HG03139 (cell line): Measurements from ENCODE around the gene TCIRG1.

ENCODE experiments used
- ATAC-seq: cut with Tn5 transposase; IDR thresholded peaks from one replicate; pipeline ENCODE4 v1.9.1; 2021; ENCODE audit not compliant: unreplicated experiment

Gene TCIRG1

GRCh38 chr11:68036141-68036716 lies 2.6 kb upstream of the TCIRG1 start:
- no peak for ATAC-seq

GRCh38 chr11:68036717-68037239 lies 2.0 kb upstream of the TCIRG1 start:
- no peak for ATAC-seq

- no peak for ATAC-seq
These were observed 1.2 kb upstream of the TCIRG1 start for GRCh38 chr11:68037411-68038225.

- no peak for ATAC-seq
These were observed 553 bp upstream of the TCIRG1 start for GRCh38 chr11:68038226-68038717.

GRCh38 chr11:68039526-68040086 lies 781 bp downstream of the TCIRG1 start:
- no peak for ATAC-seq

- ATAC-seq: no peak
These were observed 1.5 kb downstream of the TCIRG1 start for GRCh38 chr11:68040101-68040956.

- ATAC-seq: no peak
These were observed 2.2 kb downstream of the TCIRG1 start for GRCh38 chr11:68040957-68041591.

GRCh38 chr11:68041617-68042218 lies 2.9 kb downstream of the TCIRG1 start:
- no peak for ATAC-seq

GRCh38 chr11:68042219-68043028 lies 3.6 kb downstream of the TCIRG1 start:
- no peak for ATAC-seq

- no peak for ATAC-seq
These were observed 4.2 kb downstream of the TCIRG1 start for GRCh38 chr11:68043029-68043348.

- ATAC-seq: no peak
These were observed 4.7 kb downstream of the TCIRG1 start for GRCh38 chr11:68043349-68044144.

GRCh38 chr11:68044145-68044813 lies 5.5 kb downstream of the TCIRG1 start:
- ATAC-seq: no peak

- ATAC-seq: no peak
These were observed 6.1 kb downstream of the TCIRG1 start for GRCh38 chr11:68044898-68045351.

GRCh38 chr11:68047437-68048290 lies 8.8 kb downstream of the TCIRG1 start:
- ATAC-seq: no peak

- ATAC-seq: no peak
These were observed 10.1 kb downstream of the TCIRG1 start for GRCh38 chr11:68048681-68049508.
